ENCODE data around the gene CNNM3.

The CNNM3 gene

GRCh38 chr2:96837575-96837974 lies 21.5 kb downstream of the CNNM3 start:
- H3K27me3 ChIP-seq (ENCODE audit: insufficient read depth, low read length): no peaks in the 10 kb centered on the region
- H3K9me3 ChIP-seq (ENCODE audit: insufficient read depth, low read depth, low read length): no peaks in the 10 kb centered on the region
- peaks cover 18% of the 10 kb centered on the region for H3K36me3 ChIP-seq (ENCODE audit: insufficient read depth, low read length)
- 92% methylated on average over 9 of the region's 9 CpGs for WGBS
- no peak overlapping the region for H3K9ac ChIP-seq (ENCODE audit: low read depth, low read length)
- H3K4me3 ChIP-seq (ENCODE audit: low read length): no peak overlapping the region
- no peak overlapping the region for H3K27ac ChIP-seq (ENCODE audit: low read depth, low read length)
- peaks cover 11% of the 10 kb centered on the region for H3K4me1 ChIP-seq (ENCODE audit: insufficient read depth, low read length)

- Histone ChIP-seq H3K9ac (ENCODE audit: low read depth, low read length) (no peak overlapping the region), H3K36me3 (ENCODE audit: insufficient read depth, low read length) (peaks cover 14% of the 10 kb centered on the region), H3K4me3 (ENCODE audit: low read length) (no peak overlapping the region), H3K9me3 (ENCODE audit: insufficient read depth, low read depth, low read length) (no peaks in the 10 kb centered on the region), H3K4me1 (ENCODE audit: insufficient read depth, low read length) (0 out of 2 replicates have a peak, but pooled peaks cover under 1% of the 10 kb centered on the region), H3K27ac (ENCODE audit: low read depth, low read length) (no peak overlapping the region), H3K27me3 (ENCODE audit: insufficient read depth, low read length) (no peaks in the 10 kb centered on the region)
- WGBS: 93% methylated on average over 23 of the region's 23 CpGs
Observed at GRCh38 chr2:96838345-96839292, 22.6 kb downstream of the CNNM3 start.

GRCh38 chr2:96839293-96839874 lies 23.3 kb downstream of the CNNM3 start:
- no peaks in the 10 kb centered on the region for H3K9me3 ChIP-seq (ENCODE audit: insufficient read depth, low read depth, low read length)
- peaks cover 11% of the 10 kb centered on the region for H3K36me3 ChIP-seq (ENCODE audit: insufficient read depth, low read length)
- H3K27ac ChIP-seq (ENCODE audit: low read depth, low read length): no peak overlapping the region
- H3K4me1 ChIP-seq (ENCODE audit: insufficient read depth, low read length): no peaks in the 10 kb centered on the region
- no peak overlapping the region for H3K4me3 ChIP-seq (ENCODE audit: low read length)
- no peak overlapping the region; the same call in 1 of the 2 replicates for H3K9ac ChIP-seq (ENCODE audit: low read depth, low read length)
- WGBS: 91% methylated on average over 42 of the region's 42 CpGs
- no peaks in the 10 kb centered on the region for H3K27me3 ChIP-seq (ENCODE audit: insufficient read depth, low read length)

- H3K36me3 ChIP-seq (ENCODE audit: insufficient read depth, low read length): peaks cover 3% of the 10 kb centered on the region; the same call in 1 of the 2 replicates
- H3K4me1 ChIP-seq (ENCODE audit: insufficient read depth, low read length): no peaks in the 10 kb centered on the region
- H3K9ac ChIP-seq (ENCODE audit: low read depth, low read length): no peak overlapping the region
- H3K9me3 ChIP-seq (ENCODE audit: insufficient read depth, low read depth, low read length): no peaks in the 10 kb centered on the region
- WGBS: 95% methylated on average over 37 of the region's 37 CpGs
- H3K27ac ChIP-seq (ENCODE audit: low read depth, low read length): no peak overlapping the region
- H3K4me3 ChIP-seq (ENCODE audit: low read length): no peak overlapping the region
- no peaks in the 10 kb centered on the region for H3K27me3 ChIP-seq (ENCODE audit: insufficient read depth, low read length)
Observed at GRCh38 chr2:96839875-96840850, 24.1 kb downstream of the CNNM3 start.

- Histone ChIP-seq H3K36me3 (ENCODE audit: insufficient read depth, low read length) (peaks cover 6% of the 10 kb centered on the region), H3K27me3 (ENCODE audit: insufficient read depth, low read length) (no peaks in the 10 kb centered on the region)
Observed at GRCh38 chr2:96841701-96842495, 25.8 kb downstream of the CNNM3 start.

GRCh38 chr2:96842600-96842999 lies 26.5 kb downstream of the CNNM3 start:
- H3K9ac ChIP-seq (ENCODE audit: low read depth, low read length): no peak overlapping the region
- no peaks in the 10 kb centered on the region for H3K27me3 ChIP-seq (ENCODE audit: insufficient read depth, low read length)
- no peaks in the 10 kb centered on the region for H3K4me1 ChIP-seq (ENCODE audit: insufficient read depth, low read length)
- no peak overlapping the region for H3K4me3 ChIP-seq (ENCODE audit: low read length)
- H3K9me3 ChIP-seq (ENCODE audit: insufficient read depth, low read depth, low read length): no peaks in the 10 kb centered on the region
- H3K36me3 ChIP-seq (ENCODE audit: insufficient read depth, low read length): peaks cover 7% of the 10 kb centered on the region
- H3K27ac ChIP-seq (ENCODE audit: low read depth, low read length): no peak overlapping the region
- 89% methylated on average over 7 of the region's 7 CpGs for WGBS

More at GRCh38 chr2:96841701-96842495, 25.8 kb downstream of the CNNM3 start:
- H3K9ac ChIP-seq (ENCODE audit: low read depth, low read length): no peak overlapping the region
- no peak overlapping the region for H3K4me3 ChIP-seq (ENCODE audit: low read length)
- no peaks in the 10 kb centered on the region for H3K9me3 ChIP-seq (ENCODE audit: insufficient read depth, low read depth, low read length)
- H3K4me1 ChIP-seq (ENCODE audit: insufficient read depth, low read length): no peaks in the 10 kb centered on the region
- H3K27ac ChIP-seq (ENCODE audit: low read depth, low read length): no peak overlapping the region
- 89% methylated on average over 16 of the region's 16 CpGs for WGBS

GRCh38 chr2:96843538-96844268 lies 27.6 kb downstream of the CNNM3 start, which contains the start of gene ANKRD23:
Gene ANKRD23, minus strand, starts transcription at chr2:96844021. Its CDS starts 29 bp downstream, at chr2:96843992.
- peaks cover 15% of the 10 kb centered on the region for H3K36me3 ChIP-seq (ENCODE audit: insufficient read depth, low read length)
- no peak within 1 kb of the TSS for H3K9ac ChIP-seq (ENCODE audit: low read depth, low read length)
- H3K4me3 ChIP-seq (ENCODE audit: low read length): no peak within 1 kb of the TSS
- H3K9me3 ChIP-seq (ENCODE audit: insufficient read depth, low read depth, low read length): no peaks in the 10 kb centered on the region
- no peaks in the 10 kb centered on the region for H3K4me1 ChIP-seq (ENCODE audit: insufficient read depth, low read length)
- WGBS: 95% methylated on average over 14 of the region's 14 CpGs
- H3K27me3 ChIP-seq (ENCODE audit: insufficient read depth, low read length): no peaks in the 10 kb centered on the region
- H3K27ac ChIP-seq (ENCODE audit: low read depth, low read length): no peak within 1 kb of the TSS

GRCh38 chr2:96844405-96844808 lies 28.3 kb downstream of the CNNM3 start:
- Histone ChIP-seq H3K9me3 (ENCODE audit: insufficient read depth, low read depth, low read length) (no peaks in the 10 kb centered on the region), H3K4me3 (ENCODE audit: low read length) (no peak overlapping the region), H3K27ac (ENCODE audit: low read depth, low read length) (no peak overlapping the region), H3K27me3 (ENCODE audit: insufficient read depth, low read length) (no peaks in the 10 kb centered on the region), H3K4me1 (ENCODE audit: insufficient read depth, low read length) (no peaks in the 10 kb centered on the region), H3K9ac (ENCODE audit: low read depth, low read length) (no peak overlapping the region), H3K36me3 (ENCODE audit: insufficient read depth, low read length) (peaks cover 15% of the 10 kb centered on the region)
- WGBS: 91% methylated on average over 17 of the region's 17 CpGs

- H3K36me3 ChIP-seq (ENCODE audit: insufficient read depth, low read length): peaks cover 33% of the 10 kb centered on the region
- no peaks in the 10 kb centered on the region for H3K4me1 ChIP-seq (ENCODE audit: insufficient read depth, low read length)
- H3K4me3 ChIP-seq (ENCODE audit: low read length): no peak overlapping the region
- H3K9me3 ChIP-seq (ENCODE audit: insufficient read depth, low read depth, low read length): no peaks in the 10 kb centered on the region
- WGBS: 93% methylated on average over 5 of the region's 5 CpGs
- H3K9ac ChIP-seq (ENCODE audit: low read depth, low read length): no peak overlapping the region
- no peaks in the 10 kb centered on the region for H3K27me3 ChIP-seq (ENCODE audit: insufficient read depth, low read length)
- no peak overlapping the region for H3K27ac ChIP-seq (ENCODE audit: low read depth, low read length)
Observed at GRCh38 chr2:96846825-96847224, 30.8 kb downstream of the CNNM3 start.

GRCh38 chr2:96847586-96847985 lies 31.5 kb downstream of the CNNM3 start:
- Histone ChIP-seq H3K27ac (ENCODE audit: low read depth, low read length) (no peak overlapping the region), H3K9ac (ENCODE audit: low read depth, low read length) (no peak overlapping the region), H3K27me3 (ENCODE audit: insufficient read depth, low read length) (no peaks in the 10 kb centered on the region), H3K4me1 (ENCODE audit: insufficient read depth, low read length) (no peaks in the 10 kb centered on the region), H3K36me3 (ENCODE audit: insufficient read depth, low read length) (peaks cover 39% of the 10 kb centered on the region), H3K4me3 (ENCODE audit: low read length) (no peak overlapping the region), H3K9me3 (ENCODE audit: insufficient read depth, low read depth, low read length) (no peaks in the 10 kb centered on the region)
- 87% methylated on average over 10 of the region's 10 CpGs for WGBS

Data from HUES64 (cell line).